Small intestine (tissue), 7 donors: ENCODE data around the gene MED26. TPM values are rescaled to one million over a fixed set of nuclear protein-coding genes. Genes with fewer than 3 reads are reported as not detected.
A peak's percentile ranks its signal among the peaks of the same experiment; 100 is the strongest.

Experiments
- DNase-seq, 2 donors: peaks; one replicate each; pipeline versions ENCODE4 v3.0.0 to v3.0.0-alpha.2; 2013
- FAIRE-seq: peaks from 2 replicates; lab custom pipeline; 2012; peaks lifted over from hg19 to GRCh38; lab: Jason Lieb, UNC
- H3K27ac ChIP-seq, 3 donors: one replicate each; pipeline ENCODE4 v1.5.1; 2013; ENCODE audit warnings: low read length in 2 of 3, mild to moderate bottlenecking in 2 of 3, control low read depth in 1 of 3, inconsistent platforms in 1 of 3, low read depth in 1 of 3, moderate library complexity in 1 of 3
- H3K27me3 ChIP-seq, 3 donors: one replicate each; pipeline ENCODE4 v1.6.1; 2013; ENCODE audit warnings: low read length in 3 of 3, inconsistent platforms in 1 of 3; ENCODE audit not compliant: control insufficient read depth in 3 of 3, insufficient read depth in 3 of 3
- H3K36me3 ChIP-seq, 3 donors: one replicate each; pipeline ENCODE4 v1.6.1; 2013; ENCODE audit warnings: low read length in 3 of 3, inconsistent platforms in 1 of 3, low read depth in 1 of 3, mild to moderate bottlenecking in 1 of 3, moderate library complexity in 1 of 3; ENCODE audit not compliant: control insufficient read depth in 3 of 3, insufficient read depth in 2 of 3
- H3K4me1 ChIP-seq, 3 donors: one replicate each; pipeline ENCODE4 v1.6.1; 2013; ENCODE audit warnings: low read length in 2 of 3, inconsistent platforms in 1 of 3, low read depth in 1 of 3, mild to moderate bottlenecking in 1 of 3, moderate library complexity in 1 of 3; ENCODE audit not compliant: control insufficient read depth in 3 of 3, insufficient read depth in 2 of 3
- H3K4me3 ChIP-seq, 3 donors: one replicate each; pipeline ENCODE4 v1.5.1; 2013; ENCODE audit warnings: low read length in 3 of 3, control low read depth in 1 of 3, inconsistent platforms in 1 of 3, low read depth in 1 of 3, mild to moderate bottlenecking in 1 of 3, moderate library complexity in 1 of 3
- H3K9me3 ChIP-seq, 2 donors: one replicate each; pipeline ENCODE4 v1.6.1; 2013; ENCODE audit warnings: low read depth in 1 of 2, low read length in 1 of 2; ENCODE audit not compliant: control insufficient read depth in 2 of 2, insufficient read depth in 1 of 2
- WGBS, 3 donors: extraction: QIAGEN DNeasy Blood & Tissue Kit; methylation state at CpG; one replicate each; pipeline ENCODE4 v1.1.7; 2013; 5-methylcytosine and 5-hydroxymethylcytosine counted together
- polyA plus RNA-seq, 4 donors: library from polyadenylated mRNA; stranded (reverse) in 3 of 4; unstranded in 1 of 4; fragments of 200-250 nt in 3 of 4; fragments of 120-200 nt in 1 of 4; gene quantifications; one replicate each; pipeline versions ENCODE4 v1.2.1 to v1.2.3, GENCODE V29; 2013
- donor health status: healthy with polysubstance abuse.
- donor health status: control.
- donor health status: control.
- donor health status: Bipolar disorder and iron deficiency.
- donor health status: healthy.

The MED26 gene
- polyA plus RNA-seq, 4 donors, result 4.6 to 7.9 (median 5.4) TPM

DNA sequence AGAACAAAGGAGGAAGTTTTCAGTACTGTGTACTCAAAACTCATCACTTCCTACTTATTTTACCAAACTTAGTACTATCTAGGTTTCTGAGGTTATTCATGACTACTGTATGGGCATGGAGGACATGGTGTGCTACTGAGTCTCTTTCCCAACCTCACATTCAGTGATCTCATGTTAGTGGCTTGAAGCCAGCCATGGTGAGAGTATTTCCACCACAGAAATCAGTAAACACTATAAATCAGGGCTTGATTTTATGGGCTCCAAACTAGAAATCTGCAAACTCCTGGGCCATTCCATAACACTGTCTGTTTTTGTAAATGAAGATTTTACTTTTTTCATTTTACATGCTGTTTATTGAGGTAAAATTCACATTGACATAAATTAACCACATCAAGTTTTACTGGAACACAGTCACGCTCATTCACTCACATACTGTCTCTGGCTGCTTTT lies 19.7 kb downstream of the MED26 start:
- Histone ChIP-seq H3K4me3 (no peak overlapping the region), H3K9me3 (no peaks in the 10 kb centered on the region), H3K36me3 (peaks cover 0 to 23% (median 0%) of the 10 kb centered on the region in 3 donors), H3K27ac (peak overlapping the region in 1 of 3 donors; percentile 64), H3K4me1 (no peaks in the 10 kb centered on the region), H3K27me3 (no peaks in the 10 kb centered on the region)
- FAIRE-seq (no peak), DNase-seq (peak in 1 of 2 donors; percentile 26)
- 83 to 97% (median 85%) methylated on average over 1 of the region's 1 CpG for WGBS, 3 donors

DNA sequence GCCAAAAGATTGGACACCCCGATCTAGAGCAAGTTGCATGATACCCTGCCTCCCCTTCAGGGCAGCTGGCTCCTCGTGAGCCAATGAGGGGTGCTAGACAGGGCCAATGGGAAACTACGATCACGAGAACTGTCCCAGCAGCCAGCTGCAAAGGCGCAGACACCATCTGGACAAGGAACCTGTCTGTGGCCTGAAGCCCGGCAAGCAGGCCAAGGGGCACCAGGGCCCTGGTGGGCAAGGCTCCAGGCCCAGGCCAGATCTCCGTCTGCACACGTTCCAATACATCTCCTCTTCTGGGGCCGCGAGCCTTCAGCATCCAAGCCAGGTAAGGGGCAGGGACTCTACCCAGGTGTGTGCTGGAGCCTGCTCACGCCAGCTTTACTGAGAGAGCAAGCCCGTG lies 20.2 kb downstream of the MED26 start:
- 63 to 80% (median 80%) methylated on average over 12 of the region's 12 CpGs for WGBS, 3 donors
- H3K36me3 ChIP-seq, result peaks cover 0 to 26% (median 0%) of the 10 kb centered on the region in 3 donors
- no peaks in the 10 kb centered on the region for H3K4me1 ChIP-seq
- H3K27me3 ChIP-seq, result no peaks in the 10 kb centered on the region
- no peaks in the 10 kb centered on the region for H3K9me3 ChIP-seq
- H3K4me3 ChIP-seq, result no peak overlapping the region
- FAIRE-seq, result no peak
- peak overlapping the region in 2 of 3 donors; percentile 1 to 64 for H3K27ac ChIP-seq
- no peak for DNase-seq

DNA sequence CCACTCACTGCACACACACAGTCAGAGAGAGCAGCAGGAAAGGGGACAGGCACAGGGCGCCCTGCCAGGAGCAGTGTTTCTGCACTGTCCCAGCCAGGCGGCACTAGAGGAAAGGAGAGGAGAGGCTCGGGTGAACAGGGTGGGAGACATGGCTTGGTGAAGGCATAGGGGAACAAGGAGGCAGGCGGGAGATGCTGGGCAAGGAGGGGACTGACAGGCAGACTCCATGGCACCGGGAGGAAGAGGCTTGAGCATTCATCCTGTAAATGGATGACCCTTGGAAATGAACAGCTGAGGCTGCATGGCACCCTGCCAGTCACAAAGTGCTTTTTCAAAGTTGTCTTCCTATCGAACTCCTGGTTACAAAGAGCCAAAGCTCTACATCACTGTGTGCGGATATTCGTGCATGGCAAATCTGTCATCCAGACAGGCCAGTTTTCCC lies 22.4 kb downstream of the MED26 start:
- no peaks in the 10 kb centered on the region for H3K9me3 ChIP-seq
- H3K36me3 ChIP-seq, result peaks cover 0 to 33% (median 0%) of the 10 kb centered on the region in 3 donors
- DNase-seq (no peak), FAIRE-seq (no peak)
- no peaks in the 10 kb centered on the region for H3K27me3 ChIP-seq
- no peak overlapping the region for H3K4me3 ChIP-seq
- no peaks in the 10 kb centered on the region for H3K4me1 ChIP-seq
- 62 to 75% (median 64%) methylated on average over 8 of the region's 8 CpGs for WGBS, 3 donors
- peak overlapping the region in 1 of 3 donors; percentile 29 for H3K27ac ChIP-seq

GRCh38 chr19:16605115-16605514 lies 22.9 kb downstream of the MED26 start:
- Histone ChIP-seq H3K36me3 (peaks cover 0 to 33% (median 0%) of the 10 kb centered on the region in 3 donors), H3K9me3 (no peaks in the 10 kb centered on the region), H3K4me3 (no peak overlapping the region), H3K27ac (no peak overlapping the region), H3K4me1 (no peaks in the 10 kb centered on the region), H3K27me3 (no peaks in the 10 kb centered on the region)
- DNase-seq (no peak), FAIRE-seq (no peak)
- WGBS, 3 donors, result 84 to 92% (median 86%) methylated on average over 3 of the region's 3 CpGs

DNA sequence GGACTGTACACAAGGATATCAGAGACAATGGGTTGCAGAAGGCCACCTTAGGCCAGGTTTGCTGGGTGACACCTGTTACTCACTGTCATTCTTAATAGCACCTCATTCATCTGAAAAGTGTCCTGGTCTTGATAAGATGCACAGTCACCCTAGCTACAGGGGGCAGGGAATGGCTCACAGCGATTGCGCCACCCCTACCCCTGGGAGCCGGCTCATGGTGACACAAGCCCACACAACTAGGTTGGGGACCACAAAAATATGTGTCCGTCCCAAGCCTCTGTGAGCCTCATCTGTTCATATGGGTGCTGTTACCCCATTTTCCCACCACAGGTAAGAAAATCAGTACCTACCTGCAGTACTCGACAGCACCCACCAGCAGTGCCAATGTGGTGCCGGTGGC lies 23.4 kb downstream of the MED26 start:
- 91 to 98% (median 96%) methylated on average over 6 of the region's 6 CpGs for WGBS, 3 donors
- no peak overlapping the region for H3K4me3 ChIP-seq
- DNase-seq, result no peak
- H3K27ac ChIP-seq, result no peak overlapping the region
- peaks cover 0 to 33% (median 0%) of the 10 kb centered on the region in 3 donors for H3K36me3 ChIP-seq
- H3K27me3 ChIP-seq, result no peaks in the 10 kb centered on the region
- no peaks in the 10 kb centered on the region for H3K4me1 ChIP-seq
- FAIRE-seq, result no peak
- H3K9me3 ChIP-seq, result no peaks in the 10 kb centered on the region

DNA sequence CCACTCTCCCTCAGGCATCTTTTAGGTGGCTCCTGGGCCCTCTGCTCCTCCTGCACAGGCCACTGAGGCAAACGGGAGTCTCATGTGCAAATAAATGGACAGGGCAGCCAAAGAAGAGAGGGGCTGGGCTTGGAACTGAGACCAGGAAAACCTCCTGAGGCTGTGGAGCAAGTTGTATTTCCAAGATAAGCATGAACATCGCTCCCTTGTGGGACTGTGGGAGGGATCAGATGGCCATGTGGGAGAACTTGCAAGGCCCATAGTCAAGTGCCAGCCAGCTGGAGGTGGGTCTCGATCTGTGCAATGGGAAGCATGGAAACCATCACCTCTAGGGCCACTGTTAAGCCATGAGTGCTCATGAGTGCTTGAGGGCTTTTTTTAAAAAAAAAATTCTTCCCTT lies 24.9 kb downstream of the MED26 start:
- no peak overlapping the region for H3K27ac ChIP-seq
- no peak overlapping the region for H3K4me3 ChIP-seq
- H3K9me3 ChIP-seq, result no peaks in the 10 kb centered on the region
- no peaks in the 10 kb centered on the region for H3K27me3 ChIP-seq
- peaks cover 0 to 34% (median 0%) of the 10 kb centered on the region in 3 donors for H3K36me3 ChIP-seq
- FAIRE-seq (no peak), DNase-seq (no peak)
- WGBS, 3 donors, result 52 to 65% (median 53%) methylated on average over 3 of the region's 3 CpGs
- H3K4me1 ChIP-seq, result no peaks in the 10 kb centered on the region

DNA sequence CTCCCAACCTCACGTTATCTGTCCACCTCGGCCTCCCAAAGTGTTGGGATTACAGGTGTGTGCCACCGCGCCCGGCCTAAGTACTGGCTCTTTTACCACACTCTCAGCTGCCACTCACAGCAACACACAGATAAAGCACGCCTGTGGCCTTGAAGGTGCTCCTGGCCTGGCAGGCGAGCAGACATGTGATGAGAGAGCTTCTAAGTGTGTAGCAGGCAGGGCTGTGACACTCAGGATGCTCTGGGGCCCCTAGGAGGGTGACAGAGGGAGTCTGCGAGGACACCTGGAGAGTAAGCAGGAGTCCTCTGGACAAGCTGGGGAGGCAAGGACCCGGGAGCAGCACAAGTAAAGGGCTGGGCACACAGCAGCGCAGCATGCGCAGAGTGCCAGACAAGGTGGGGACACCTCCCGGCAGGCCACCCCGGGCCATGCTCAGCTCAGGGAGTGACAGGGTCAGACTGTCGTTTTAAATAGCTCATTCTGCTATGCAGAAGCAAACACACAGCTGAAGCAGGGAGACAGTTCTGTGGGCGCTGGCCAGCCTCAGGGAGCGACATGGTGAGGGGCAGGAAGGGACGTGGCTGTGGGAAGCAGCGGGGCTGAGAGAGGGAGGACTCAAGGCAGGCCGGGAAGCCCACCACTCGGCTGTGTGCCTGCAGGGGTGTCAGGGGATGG lies 26.5 kb downstream of the MED26 start:
- Histone ChIP-seq H3K4me3 (no peak overlapping the region), H3K4me1 (no peaks in the 10 kb centered on the region), H3K9me3 (no peaks in the 10 kb centered on the region), H3K36me3 (peaks cover 0 to 33% (median 0%) of the 10 kb centered on the region in 3 donors), H3K27ac (no peak overlapping the region), H3K27me3 (no peaks in the 10 kb centered on the region)
- DNase-seq (no peak), FAIRE-seq (no peak)
- WGBS, 3 donors, result 89 to 92% (median 90%) methylated on average over 20 of the region's 20 CpGs

DNA sequence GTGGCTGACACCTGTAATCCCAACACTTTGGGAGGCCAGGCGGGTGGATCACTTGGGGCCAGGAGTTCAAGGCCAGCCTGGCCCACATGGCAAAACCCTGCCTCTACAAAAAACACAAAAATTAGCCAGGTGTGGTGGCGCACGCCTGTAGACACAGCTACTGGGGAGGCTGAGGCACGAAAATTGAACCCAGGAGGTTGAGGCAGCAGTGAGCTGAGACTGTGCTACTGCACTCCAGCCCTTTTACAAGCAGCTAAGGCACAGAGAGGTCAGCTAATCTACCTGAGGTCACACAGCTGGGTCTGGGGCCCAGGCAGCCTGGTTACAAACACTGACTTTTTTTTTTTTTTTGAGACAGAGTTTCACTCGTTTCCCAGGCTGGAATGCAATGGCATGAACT lies 27.2 kb downstream of the MED26 start:
- Histone ChIP-seq H3K36me3 (peaks cover 0 to 30% (median 0%) of the 10 kb centered on the region in 3 donors), H3K4me3 (no peak overlapping the region), H3K4me1 (no peaks in the 10 kb centered on the region), H3K27ac (no peak overlapping the region), H3K9me3 (no peaks in the 10 kb centered on the region), H3K27me3 (no peaks in the 10 kb centered on the region)
- WGBS, 3 donors, result 88 to 94% (median 90%) methylated on average over 5 of the region's 5 CpGs
- FAIRE-seq (no peak), DNase-seq (no peak)
